ENCODE results near the gene PDE4A. TPM values are rescaled to one million over a fixed set of nuclear protein-coding genes. Genes with fewer than 3 reads are reported as not detected.

PDE4A gene
- total and polyA plus RNA-seq, 2 of the 13 experiments (the other 11 are each of a cell fraction or from before 2014, with no cell fraction given): 1.1 to 4.1 TPM

DNA sequence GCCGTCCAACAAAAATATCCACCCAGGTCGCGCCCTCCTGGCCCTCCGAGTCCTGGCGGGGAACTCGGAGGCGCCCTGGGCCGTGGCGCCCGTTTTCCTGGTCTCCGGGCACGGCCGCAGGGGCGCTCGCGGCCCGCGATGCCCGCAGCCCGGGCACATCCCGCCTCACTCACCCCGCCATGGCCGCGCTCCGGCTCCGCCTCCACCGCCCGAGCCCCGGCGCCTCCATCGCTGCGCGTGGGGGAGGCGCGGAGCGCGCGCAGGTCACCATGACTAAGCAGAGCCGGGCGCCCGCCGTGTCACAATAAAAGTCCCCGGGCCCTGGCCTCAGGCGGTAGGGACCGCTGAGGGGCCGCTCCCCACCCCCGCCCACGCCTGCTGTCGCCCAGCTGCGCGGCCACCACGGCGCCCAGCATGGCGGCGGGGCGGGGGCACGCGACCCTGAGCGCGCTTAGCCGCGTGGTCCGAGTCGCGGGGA is 82.2 kb downstream of the PDE4A start (continued):
- TF ChIP-seq REST (IDR thresholded peaks at IDR 0.05; ENCODE audit: borderline replicate concordance in 1 of 2, low read depth in 1 of 2, low read length in 2 of 2): 0 out of 4 replicates have a peak, but pooled peaks of 1 of the 2 experiments have one; percentile 51
- TF ChIP-seq ZNF775 (CRISPR knock-in tag; IDR thresholded peaks at IDR 0.05; ENCODE audit: borderline replicate concordance): 0 out of 2 replicates have a peak, but pooled peaks have one; percentile 41
- TF ChIP-seq, protein P1, sequence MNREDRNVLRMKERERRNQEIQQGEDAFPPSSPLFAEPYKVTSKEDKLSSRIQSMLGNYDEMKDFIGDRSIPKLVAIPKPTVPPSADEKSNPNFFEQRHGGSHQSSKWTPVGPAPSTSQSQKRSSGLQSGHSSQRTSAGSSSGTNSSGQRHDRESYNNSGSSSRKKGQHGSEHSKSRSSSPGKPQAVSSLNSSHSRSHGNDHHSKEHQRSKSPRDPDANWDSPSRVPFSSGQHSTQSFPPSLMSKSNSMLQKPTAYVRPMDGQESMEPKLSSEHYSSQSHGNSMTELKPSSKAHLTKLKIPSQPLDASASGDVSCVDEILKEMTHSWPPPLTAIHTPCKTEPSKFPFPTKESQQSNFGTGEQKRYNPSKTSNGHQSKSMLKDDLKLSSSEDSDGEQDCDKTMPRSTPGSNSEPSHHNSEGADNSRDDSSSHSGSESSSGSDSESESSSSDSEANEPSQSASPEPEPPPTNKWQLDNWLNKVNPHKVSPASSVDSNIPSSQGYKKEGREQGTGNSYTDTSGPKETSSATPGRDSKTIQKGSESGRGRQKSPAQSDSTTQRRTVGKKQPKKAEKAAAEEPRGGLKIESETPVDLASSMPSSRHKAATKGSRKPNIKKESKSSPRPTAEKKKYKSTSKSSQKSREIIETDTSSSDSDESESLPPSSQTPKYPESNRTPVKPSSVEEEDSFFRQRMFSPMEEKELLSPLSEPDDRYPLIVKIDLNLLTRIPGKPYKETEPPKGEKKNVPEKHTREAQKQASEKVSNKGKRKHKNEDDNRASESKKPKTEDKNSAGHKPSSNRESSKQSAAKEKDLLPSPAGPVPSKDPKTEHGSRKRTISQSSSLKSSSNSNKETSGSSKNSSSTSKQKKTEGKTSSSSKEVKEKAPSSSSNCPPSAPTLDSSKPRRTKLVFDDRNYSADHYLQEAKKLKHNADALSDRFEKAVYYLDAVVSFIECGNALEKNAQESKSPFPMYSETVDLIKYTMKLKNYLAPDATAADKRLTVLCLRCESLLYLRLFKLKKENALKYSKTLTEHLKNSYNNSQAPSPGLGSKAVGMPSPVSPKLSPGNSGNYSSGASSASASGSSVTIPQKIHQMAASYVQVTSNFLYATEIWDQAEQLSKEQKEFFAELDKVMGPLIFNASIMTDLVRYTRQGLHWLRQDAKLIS (CRISPR knock-in tag; IDR thresholded peaks at IDR 0.05): 0 out of 2 replicates have a peak, but pooled peaks have one; percentile 6
- peak; percentile 64; the same call in 1 of the 2 replicates for TF ChIP-seq ZNF343 (CRISPR knock-in tag; IDR thresholded peaks at IDR 0.05)
- no peak for TF ChIP-seq MBNL3 (CRISPR knock-in tag; conservative IDR thresholded peaks at IDR 0.05)
- TF ChIP-seq CREBL2 (CRISPR knock-in tag; IDR thresholded peaks at IDR 0.05; ENCODE audit: borderline replicate concordance): peak; percentile 64; the same call in 1 of the 2 replicates
- TF ChIP-seq MED8 (CRISPR knock-in tag; IDR thresholded peaks at IDR 0.05; ENCODE audit: insufficient replicate concordance): peak; percentile 47
- 0 out of 2 replicates have a peak, but pooled peaks have one; percentile 11 for TF ChIP-seq KLF11 (CRISPR knock-in tag; IDR thresholded peaks at IDR 0.05)
- TF ChIP-seq ZBTB7A (CRISPR knock-in tag; IDR thresholded peaks at IDR 0.05): peak; percentile 63; the same call in 1 of the 2 replicates
- TF ChIP-seq MAZ (IDR thresholded peaks at IDR 0.05; ENCODE audit: borderline replicate concordance, low read depth, low read length): peak; percentile 98
- peak; percentile 98 for TF ChIP-seq MAZ (CRISPR knock-in tag; IDR thresholded peaks at IDR 0.05; ENCODE audit: low read depth)
- 0 out of 2 replicates have a peak, but pooled peaks have one; percentile 23 for TF ChIP-seq NFKBIZ (CRISPR knock-in tag; IDR thresholded peaks at IDR 0.05)
- no peak for TF ChIP-seq ZNF883 (CRISPR knock-in tag; IDR thresholded peaks at IDR 0.05; ENCODE audit: not compliant biosample characterization)
- peak; percentile 50; the same call in 1 of the 2 replicates for TF ChIP-seq ZFP91 (CRISPR knock-in tag; IDR thresholded peaks at IDR 0.05; ENCODE audit: borderline replicate concordance)
- TF ChIP-seq ZNF30 (CRISPR knock-in tag; IDR thresholded peaks at IDR 0.05): 0 out of 2 replicates have a peak, but pooled peaks have one; percentile 71
- TF ChIP-seq CBX2 (IDR thresholded peaks at IDR 0.05; ENCODE audit: low read depth, low read length): no peak
- no peak for TF ChIP-seq CBX2 (CRISPR knock-in tag; IDR thresholded peaks at IDR 0.05; ENCODE audit: low read depth)
- TF ChIP-seq, protein P2, sequence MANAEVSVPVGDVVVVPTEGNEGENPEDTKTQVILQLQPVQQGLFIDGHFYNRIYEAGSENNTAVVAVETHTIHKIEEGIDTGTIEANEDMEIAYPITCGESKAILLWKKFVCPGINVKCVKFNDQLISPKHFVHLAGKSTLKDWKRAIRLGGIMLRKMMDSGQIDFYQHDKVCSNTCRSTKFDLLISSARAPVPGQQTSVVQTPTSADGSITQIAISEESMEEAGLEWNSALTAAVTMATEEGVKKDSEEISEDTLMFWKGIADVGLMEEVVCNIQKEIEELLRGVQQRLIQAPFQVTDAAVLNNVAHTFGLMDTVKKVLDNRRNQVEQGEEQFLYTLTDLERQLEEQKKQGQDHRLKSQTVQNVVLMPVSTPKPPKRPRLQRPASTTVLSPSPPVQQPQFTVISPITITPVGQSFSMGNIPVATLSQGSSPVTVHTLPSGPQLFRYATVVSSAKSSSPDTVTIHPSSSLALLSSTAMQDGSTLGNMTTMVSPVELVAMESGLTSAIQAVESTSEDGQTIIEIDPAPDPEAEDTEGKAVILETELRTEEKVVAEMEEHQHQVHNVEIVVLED (CRISPR knock-in tag; IDR thresholded peaks at IDR 0.05; ENCODE audit: borderline replicate concordance): peak; percentile 77
